ENCODE measurements around the gene C2orf80.

- TF ChIP-seq CTCF (conservative IDR thresholded peaks at IDR 0.05; ENCODE audit: low read length) = no peak
- TF ChIP-seq EZH2phosphoT487 (IDR thresholded peaks at IDR 0.05; ENCODE audit: borderline replicate concordance, low read depth, low read length) = no peak
Observed at GRCh38 chr2:208122248-208122647, 67.6 kb downstream of the C2orf80 start.
